ENCODE data around the gene DENND2A.
A peak's percentile ranks its signal among the peaks of the same experiment; 100 is the strongest.

Gene DENND2A

GRCh38 chr7:140640727-140641523, at the start of gene DENND2A:
DENND2A (minus strand) TSS chr7:140640813; CDS start chr7:140602397, 38,416 bp downstream.
- H3K36me3 ChIP-seq = no peaks in the 10 kb centered on the region
- no peak within 1 kb of the TSS for H3K27ac ChIP-seq
- H3K27me3 ChIP-seq = peaks cover 100% of the 10 kb centered on the region
- H3K9me3 ChIP-seq = no peaks in the 10 kb centered on the region
- H3K4me3 ChIP-seq (ENCODE audit: low read depth in 1 of 2, low read length in 1 of 2) = peak within 1 kb of the TSS in 1 of 2 experiments; percentile 35
- no peak for TF ChIP-seq CTCF (IDR thresholded peaks at IDR 0.05)
- H3K4me1 ChIP-seq (ENCODE audit: control insufficient read depth in 1 of 2, insufficient read depth in 1 of 2, low read depth in 1 of 2, low read length in 1 of 2) = peaks cover 7 to 17% of the 10 kb centered on the region in 2 experiments

GRCh38 chr7:140689199-140690152, 48.9 kb upstream of the DENND2A start:
- H3K4me3 ChIP-seq (ENCODE audit: low read depth in 1 of 2, low read length in 1 of 2) = no peak overlapping the region
- no peak overlapping the region for H3K27ac ChIP-seq
- H3K36me3 ChIP-seq = peaks cover 24% of the 10 kb centered on the region
- TF ChIP-seq CTCF (IDR thresholded peaks at IDR 0.05) = no peak
- peaks cover 6 to 8% of the 10 kb centered on the region in 2 experiments for H3K4me1 ChIP-seq (ENCODE audit: control insufficient read depth in 1 of 2, insufficient read depth in 1 of 2, low read depth in 1 of 2, low read length in 1 of 2)
- no peaks in the 10 kb centered on the region for H3K9me3 ChIP-seq
- no peaks in the 10 kb centered on the region for H3K27me3 ChIP-seq

GRCh38 chr7:140688341-140688740, 47.7 kb upstream of the DENND2A start:
- Histone ChIP-seq H3K4me1 (ENCODE audit: control insufficient read depth in 1 of 2, insufficient read depth in 1 of 2, low read depth in 1 of 2, low read length in 1 of 2) (peaks cover 6 to 8% of the 10 kb centered on the region in 2 experiments), H3K9me3 (no peaks in the 10 kb centered on the region), H3K27ac (no peak overlapping the region), H3K27me3 (no peaks in the 10 kb centered on the region), H3K4me3 (ENCODE audit: low read depth in 1 of 2, low read length in 1 of 2) (no peak overlapping the region), H3K36me3 (peaks cover 34% of the 10 kb centered on the region)
- no peak for TF ChIP-seq CTCF (IDR thresholded peaks at IDR 0.05)

- H3K4me3 ChIP-seq (ENCODE audit: low read depth in 1 of 2, low read length in 1 of 2) = no peak overlapping the region
- no peak overlapping the region for H3K27ac ChIP-seq
- no peaks in the 10 kb centered on the region for H3K27me3 ChIP-seq
- no peaks in the 10 kb centered on the region for H3K9me3 ChIP-seq
- peaks cover 38% of the 10 kb centered on the region for H3K36me3 ChIP-seq
- H3K4me1 ChIP-seq (ENCODE audit: control insufficient read depth in 1 of 2, insufficient read depth in 1 of 2, low read depth in 1 of 2, low read length in 1 of 2) = peaks cover 1 to 2% of the 10 kb centered on the region in 2 experiments
- TF ChIP-seq CTCF (IDR thresholded peaks at IDR 0.05) = no peak
These were observed 46.3 kb upstream of the DENND2A start for GRCh38 chr7:140686921-140687320.

- no peak overlapping the region for H3K27ac ChIP-seq
- peaks cover 48% of the 10 kb centered on the region for H3K36me3 ChIP-seq
- H3K4me1 ChIP-seq (ENCODE audit: control insufficient read depth in 1 of 2, insufficient read depth in 1 of 2, low read depth in 1 of 2, low read length in 1 of 2) = no peaks in the 10 kb centered on the region
- no peak for TF ChIP-seq CTCF (IDR thresholded peaks at IDR 0.05)
- H3K4me3 ChIP-seq (ENCODE audit: low read depth in 1 of 2, low read length in 1 of 2) = no peak overlapping the region
- H3K9me3 ChIP-seq = no peaks in the 10 kb centered on the region
- H3K27me3 ChIP-seq = no peaks in the 10 kb centered on the region
These were observed 44.9 kb upstream of the DENND2A start for GRCh38 chr7:140685407-140686087.
